ENCODE data around the gene IGSF6.
"Not testable (repeated sequence)": the region's sequence is repeated elsewhere in the genome, so short reads cannot be mapped to it uniquely, and the experiment has no call there.

IGSF6 gene

GRCh38 chr16:21637032-21637968 lies 15.1 kb downstream of the IGSF6 start:
- no peak for DNase-seq (ENCODE audit: insufficient read length, low spot score)
- FAIRE-seq = no peak
- TF ChIP-seq, protein P1, sequence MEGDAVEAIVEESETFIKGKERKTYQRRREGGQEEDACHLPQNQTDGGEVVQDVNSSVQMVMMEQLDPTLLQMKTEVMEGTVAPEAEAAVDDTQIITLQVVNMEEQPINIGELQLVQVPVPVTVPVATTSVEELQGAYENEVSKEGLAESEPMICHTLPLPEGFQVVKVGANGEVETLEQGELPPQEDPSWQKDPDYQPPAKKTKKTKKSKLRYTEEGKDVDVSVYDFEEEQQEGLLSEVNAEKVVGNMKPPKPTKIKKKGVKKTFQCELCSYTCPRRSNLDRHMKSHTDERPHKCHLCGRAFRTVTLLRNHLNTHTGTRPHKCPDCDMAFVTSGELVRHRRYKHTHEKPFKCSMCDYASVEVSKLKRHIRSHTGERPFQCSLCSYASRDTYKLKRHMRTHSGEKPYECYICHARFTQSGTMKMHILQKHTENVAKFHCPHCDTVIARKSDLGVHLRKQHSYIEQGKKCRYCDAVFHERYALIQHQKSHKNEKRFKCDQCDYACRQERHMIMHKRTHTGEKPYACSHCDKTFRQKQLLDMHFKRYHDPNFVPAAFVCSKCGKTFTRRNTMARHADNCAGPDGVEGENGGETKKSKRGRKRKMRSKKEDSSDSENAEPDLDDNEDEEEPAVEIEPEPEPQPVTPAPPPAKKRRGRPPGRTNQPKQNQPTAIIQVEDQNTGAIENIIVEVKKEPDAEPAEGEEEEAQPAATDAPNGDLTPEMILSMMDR (IDR thresholded peaks at IDR 0.05; ENCODE audit: insufficient read depth, missing control alignments) = no peak

DNA sequence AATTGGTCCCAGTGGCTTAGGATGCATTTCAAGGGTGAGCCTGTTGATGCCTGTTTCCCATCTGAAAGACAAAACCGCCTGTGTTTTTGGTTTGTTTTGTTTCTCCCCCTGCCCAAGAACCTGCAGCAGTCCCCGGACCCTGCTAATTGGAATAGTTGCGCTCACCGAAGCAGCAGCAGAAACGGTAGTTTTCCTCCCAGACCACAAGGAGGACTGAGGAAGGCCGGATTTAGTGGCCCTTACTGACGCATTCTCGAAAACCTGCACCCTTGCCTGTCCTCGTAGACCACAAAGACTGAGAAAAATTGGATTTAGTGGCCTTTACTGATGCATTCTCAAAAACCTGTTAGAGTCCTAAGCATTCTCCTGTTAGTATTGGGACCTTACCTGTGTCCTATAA lies 16.7 kb downstream of the IGSF6 start:
- FAIRE-seq; DNase-seq (ENCODE audit: insufficient read length, low spot score): not testable (repeated sequence)

DNA sequence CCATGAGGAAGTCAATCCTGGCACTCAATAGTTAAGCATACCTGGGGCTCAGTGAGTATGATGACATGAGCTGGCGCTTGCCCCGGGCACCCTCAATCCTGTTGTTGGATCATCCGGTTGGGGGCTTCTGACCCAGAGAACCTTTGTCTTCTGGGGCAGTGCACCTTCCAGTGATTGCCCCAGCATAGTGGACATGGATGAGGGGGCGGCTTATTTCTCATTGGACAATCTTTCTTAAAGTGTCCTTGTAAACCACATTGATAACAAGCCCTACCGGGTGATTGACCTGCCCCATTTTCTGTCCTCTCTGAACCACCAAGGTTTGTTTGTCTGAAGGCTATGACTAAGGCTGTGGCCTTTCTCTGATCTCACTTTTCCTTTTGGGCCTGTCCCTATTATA lies 18.2 kb downstream of the IGSF6 start:
- DNase-seq (ENCODE audit: insufficient read length, low spot score) (no peak), FAIRE-seq (no peak)
- TF ChIP-seq, protein P1 (IDR thresholded peaks at IDR 0.05; ENCODE audit: insufficient read depth, missing control alignments) = no peak

GRCh38 chr16:21631951-21632575 lies 20.3 kb downstream of the IGSF6 start:
- not testable (repeated sequence) for FAIRE-seq; DNase-seq (ENCODE audit: insufficient read length, low spot score)

DNA sequence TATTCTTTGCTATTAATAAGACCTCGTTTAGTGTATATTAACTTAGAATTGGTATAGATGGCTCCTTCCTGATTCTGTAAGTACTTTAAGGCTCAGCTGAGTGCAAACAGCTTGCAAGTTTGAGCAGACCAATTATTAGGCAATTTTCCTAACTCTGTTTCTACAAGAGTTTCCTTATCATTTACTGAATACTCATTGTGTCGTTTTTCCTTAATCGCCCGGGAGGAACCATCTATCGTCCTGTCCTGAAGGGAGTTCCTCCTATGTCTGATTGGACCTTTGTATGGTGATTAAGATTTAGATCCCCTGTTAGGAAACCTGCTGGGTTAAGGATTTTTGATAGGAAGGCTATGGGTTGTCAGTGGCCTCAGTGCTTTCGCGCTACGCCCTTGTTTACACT lies 21.0 kb downstream of the IGSF6 start:
- FAIRE-seq; DNase-seq (ENCODE audit: insufficient read length, low spot score): not testable (repeated sequence)

GRCh38 chr16:21630866-21631265 lies 21.5 kb downstream of the IGSF6 start:
- DNase-seq (ENCODE audit: insufficient read length, low spot score); FAIRE-seq: not testable (repeated sequence)

- not testable (repeated sequence) for DNase-seq (ENCODE audit: insufficient read length, low spot score); FAIRE-seq
Observed at GRCh38 chr16:21629616-21630539, 22.5 kb downstream of the IGSF6 start.

DNA sequence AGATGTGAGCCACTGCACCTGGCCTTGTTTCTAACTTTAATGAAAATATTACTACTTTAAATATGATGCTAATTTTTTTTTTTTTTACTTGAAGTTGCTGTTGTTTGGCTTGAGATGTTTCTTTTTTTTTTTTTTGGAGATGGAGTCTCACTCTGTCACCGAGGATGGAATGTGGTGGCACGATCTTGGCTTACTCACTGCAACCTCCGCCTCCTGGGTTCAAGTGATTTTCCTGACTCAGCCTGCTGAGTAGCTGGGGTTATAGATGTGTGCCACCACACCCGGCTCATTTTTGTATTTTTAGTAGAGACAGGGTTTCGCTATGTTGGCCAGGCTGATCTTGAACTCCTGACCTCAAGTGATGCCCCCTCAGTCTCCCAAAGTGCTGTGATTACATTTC lies 23.6 kb downstream of the IGSF6 start:
- no peak for FAIRE-seq
- TF ChIP-seq, protein P1 (IDR thresholded peaks at IDR 0.05; ENCODE audit: insufficient read depth, missing control alignments) = no peak
- no peak for DNase-seq (ENCODE audit: insufficient read length, low spot score)

DNA sequence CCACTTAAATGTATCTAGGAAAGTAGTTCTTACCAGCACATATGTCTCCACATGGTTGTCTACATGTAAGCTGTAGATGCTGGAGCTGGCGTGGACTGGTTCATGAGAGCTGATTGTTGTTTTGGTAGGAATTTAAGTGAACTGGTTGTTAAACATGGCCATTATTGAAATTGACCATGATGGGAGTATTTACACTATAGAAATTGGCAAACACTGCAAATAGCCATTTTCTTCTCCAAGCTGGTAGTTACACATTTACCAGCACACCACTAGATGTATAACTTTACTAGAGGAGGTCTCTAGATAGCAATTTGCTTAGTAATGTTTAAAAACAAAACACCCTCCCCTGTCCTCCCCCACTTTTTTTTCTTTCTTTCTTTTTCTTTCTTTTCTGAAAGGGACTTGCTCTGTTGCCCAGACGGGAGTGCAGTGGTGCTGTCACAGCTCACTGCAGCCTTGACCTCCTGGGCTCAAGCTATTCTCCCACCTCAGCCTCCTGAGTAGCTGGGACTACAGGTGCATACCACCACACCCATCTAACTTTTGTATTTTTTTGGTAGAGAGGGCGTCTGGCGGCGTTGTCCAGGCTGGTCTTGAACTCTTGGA lies 24.2 kb downstream of the IGSF6 start:
- FAIRE-seq = no peak
- no peak for DNase-seq (ENCODE audit: insufficient read length, low spot score)
- TF ChIP-seq, protein P1 (IDR thresholded peaks at IDR 0.05; ENCODE audit: insufficient read depth, missing control alignments) = no peak

Measured in D721Med (cell line).